HEK293 (cell line): Measurements from ENCODE around the gene TMEM267.

Experiments
- CTCF ChIA-PET: fragments of 350-600 bp; formaldehyde crosslinking; extraction: SDS; loops from one replicate; lab custom pipeline; 2021; ENCODE audit warnings: antibody characterized with exemption; lab: Yijun Ruan, JAX
- POLR2A ChIA-PET: fragments of 300-600 bp; formaldehyde crosslinking; extraction: SDS; loops from one replicate; lab custom pipeline; 2020; ENCODE audit warnings: antibody characterized with exemption, inconsistent platforms; lab: Yijun Ruan, JAX
- H3K27ac ChIP-seq: fragments of 200-500 bp; sonication (Bioruptor generic); 2 replicates; pipeline ENCODE4 v1.5.1; 2014; ENCODE audit warnings: low read depth, low read length, control low read depth, inconsistent platforms; ENCODE audit errors: extremely low read depth
- H3K36me3 ChIP-seq, 2 experiments: fragments of 200-500 bp in 1 of 2; sonication (Bioruptor generic) in 1 of 2; 1 replicate in 1 of 2; 2 replicates in 1 of 2; pipeline ENCODE4 v1.5.1; 2014 to 2017; ENCODE audit warnings: inconsistent platforms in 2 of 2, low read length in 2 of 2; ENCODE audit not compliant: control insufficient read depth in 2 of 2, insufficient read depth in 1 of 2
- H3K4me1 ChIP-seq: fragments of 200-500 bp; sonication (Bioruptor generic); 2 replicates; pipeline ENCODE4 v1.5.1; 2014; ENCODE audit warnings: mild to moderate bottlenecking, low read length, inconsistent platforms; ENCODE audit not compliant: control insufficient read depth, insufficient read depth
- H3K4me3 ChIP-seq: 2 replicates; pipeline ENCODE4 v1.5.1; 2011; ENCODE audit warnings: low read depth, mild to moderate bottlenecking, control low read depth, low read length, moderate library complexity
- H3K9me3 ChIP-seq: fragments of 200-500 bp; sonication (Bioruptor generic); 2 replicates; pipeline ENCODE4 v1.5.1; 2014; ENCODE audit warnings: low read depth, low read length, inconsistent platforms; ENCODE audit not compliant: control insufficient read depth, insufficient read depth
- BCL6B ChIP-seq: fragments of 450-650 bp; formaldehyde crosslinking; IDR thresholded peaks from 2 replicates; pipeline ENCODE4 v1.5.1; 2017; ENCODE audit warnings: missing biosample characterization, missing genetic modification characterization
- CTCF ChIP-seq: fragments of 450-650 bp; formaldehyde crosslinking; IDR thresholded peaks from 2 replicates; pipeline ENCODE4 v1.5.1; 2016; ENCODE audit warnings: missing biosample characterization, missing genetic modification characterization
- IKZF3 ChIP-seq: fragments of 450-650 bp; IDR thresholded peaks from 2 replicates; pipeline ENCODE4 v1.5.0; 2018; ENCODE audit warnings: missing biosample characterization, mild to moderate bottlenecking, missing genetic modification characterization, moderate library complexity
- PRDM10 ChIP-seq: fragments of 450-650 bp; formaldehyde crosslinking; IDR thresholded peaks from 2 replicates; pipeline ENCODE4 v1.5.1; 2016; ENCODE audit warnings: missing biosample characterization, missing genetic modification characterization
- PRDM4 ChIP-seq: fragments of 450-650 bp; formaldehyde crosslinking; IDR thresholded peaks from 2 replicates; pipeline ENCODE4 v1.5.1; 2017; ENCODE audit warnings: missing biosample characterization, missing genetic modification characterization
- ZBTB21 ChIP-seq: fragments of 450-650 bp; formaldehyde crosslinking; IDR thresholded peaks from 2 replicates; pipeline ENCODE4 v1.5.1; 2017; ENCODE audit warnings: missing biosample characterization, missing genetic modification characterization
- ZNF121 ChIP-seq: fragments of 450-650 bp; formaldehyde crosslinking; IDR thresholded peaks from 2 replicates; pipeline ENCODE4 v1.5.1; 2016; ENCODE audit warnings: missing biosample characterization, missing genetic modification characterization
- ZNF138 ChIP-seq: fragments of 450-650 bp; formaldehyde crosslinking; IDR thresholded peaks from 2 replicates; pipeline ENCODE4 v1.5.1; 2016; ENCODE audit warnings: missing biosample characterization, missing genetic modification characterization, borderline replicate concordance
- ZNF169 ChIP-seq: fragments of 450-650 bp; formaldehyde crosslinking; IDR thresholded peaks from 2 replicates; pipeline ENCODE4 v1.5.1; 2016; ENCODE audit warnings: missing biosample characterization, missing genetic modification characterization
- ZNF174 ChIP-seq: fragments of 450-650 bp; formaldehyde crosslinking; IDR thresholded peaks from 2 replicates; pipeline ENCODE4 v1.5.0; 2017; ENCODE audit warnings: missing biosample characterization, mild to moderate bottlenecking, missing genetic modification characterization
- ZNF19 ChIP-seq: fragments of 450-650 bp; formaldehyde crosslinking; IDR thresholded peaks from 2 replicates; pipeline ENCODE4; 2016; ENCODE audit warnings: missing biosample characterization, missing genetic modification characterization, low read depth
- ZNF423 ChIP-seq: fragments of 450-650 bp; formaldehyde crosslinking; IDR thresholded peaks from 2 replicates; pipeline ENCODE4 v1.5.1; 2016; ENCODE audit warnings: missing biosample characterization, missing genetic modification characterization
- ZNF555 ChIP-seq: fragments of 450-650 bp; formaldehyde crosslinking; conservative IDR thresholded peaks from 2 replicates; pipeline ENCODE4 v1.5.1; 2017; ENCODE audit warnings: missing biosample characterization, mild to moderate bottlenecking, missing genetic modification characterization, inconsistent platforms
- ZNF600 ChIP-seq: fragments of 450-650 bp; formaldehyde crosslinking; IDR thresholded peaks from 2 replicates; pipeline ENCODE4 v1.5.1; 2016; ENCODE audit warnings: missing biosample characterization, missing genetic modification characterization
- ZNF610 ChIP-seq: fragments of 450-650 bp; formaldehyde crosslinking; IDR thresholded peaks from 2 replicates; pipeline ENCODE4 v1.5.1; 2016; ENCODE audit warnings: missing biosample characterization, missing genetic modification characterization, borderline replicate concordance
- ZNF629 ChIP-seq: fragments of 450-650 bp; formaldehyde crosslinking; IDR thresholded peaks from 2 replicates; pipeline ENCODE4 v1.5.1; 2017; ENCODE audit warnings: missing biosample characterization, missing genetic modification characterization
- ZNF654 ChIP-seq: fragments of 450-650 bp; formaldehyde crosslinking; IDR thresholded peaks from 2 replicates; pipeline ENCODE4 v1.5.1; 2016; ENCODE audit warnings: low read depth, missing biosample characterization, missing genetic modification characterization
- ZSCAN18 ChIP-seq: fragments of 450-650 bp; formaldehyde crosslinking; IDR thresholded peaks from 2 replicates; pipeline ENCODE4 v1.5.1; 2016; ENCODE audit warnings: missing biosample characterization, missing genetic modification characterization

Gene TMEM267

GRCh38 chr5:43401827-43402226 is 81.8 kb downstream of the TMEM267 start:
- H3K27ac ChIP-seq = no peak overlapping the region
- CTCF ChIA-PET = interaction anchor here (0.6 to 4.3 kb wide), 5 partner anchors 12 to 141 kb away, joined by 3 to 47 read pairs (median 3); partner anchors contain the start of gene TMEM267
- H3K9me3 ChIP-seq = no peaks in the 10 kb centered on the region
- TF ChIP-seq PRDM10 = peak; percentile 48
- TF ChIP-seq IKZF3 (tag by site-specific recombination) = no peak
- TF ChIP-seq ZNF138 (tag by site-specific recombination) = no peak
- H3K36me3 ChIP-seq = no peaks in the 10 kb centered on the region
- H3K4me1 ChIP-seq = no peaks in the 10 kb centered on the region
- no peak overlapping the region for H3K4me3 ChIP-seq
- POLR2A ChIA-PET = no interaction called here

GRCh38 chr5:43400082-43400481 is 83.6 kb downstream of the TMEM267 start:
- H3K4me1 ChIP-seq = no peaks in the 10 kb centered on the region
- TF ChIP-seq ZNF654 (tag by site-specific recombination) (peak; percentile 77), ZNF121 (no peak), CTCF (tag by site-specific recombination) (peak; percentile 40; the same call in 1 of the 2 replicates)
- TF ChIP-seq, all 188 proteins: peak for 2
- ChIA-PET CTCF (interaction anchor here (0.7 to 4.3 kb wide), 6 partner anchors 10 to 216 kb away, joined by 3 to 47 read pairs (median 4); partner anchors contain the start of genes CCL28 and TMEM267), POLR2A (interaction anchor here (2.3 kb wide), 1 partner anchor 84 kb away, joined by 16 read pairs; the partner anchor contains the start of gene TMEM267)
- H3K4me3 ChIP-seq = no peak overlapping the region
- no peaks in the 10 kb centered on the region for H3K9me3 ChIP-seq
- H3K27ac ChIP-seq = no peak overlapping the region
- no peaks in the 10 kb centered on the region for H3K36me3 ChIP-seq

- ChIA-PET CTCF (interaction anchor here (0.6 to 0.7 kb wide), 3 partner anchors 68 to 307 kb away, joined by 4 to 6 read pairs (median 5); partner anchors contain the start of gene TMEM267), POLR2A (no interaction called here)
- no peak overlapping the region for H3K27ac ChIP-seq
- no peaks in the 10 kb centered on the region for H3K36me3 ChIP-seq
- H3K4me1 ChIP-seq = no peaks in the 10 kb centered on the region
- H3K4me3 ChIP-seq = no peak overlapping the region
- H3K9me3 ChIP-seq = no peaks in the 10 kb centered on the region
- TF ChIP-seq ZNF610 (tag by site-specific recombination) (no peak), BCL6B (no peak), ZNF423 (tag by site-specific recombination) (no peak), ZBTB21 (tag by site-specific recombination) (no peak), ZNF600 (tag by site-specific recombination) (no peak), ZNF19 (tag by site-specific recombination) (no peak), ZSCAN18 (no peak), PRDM4 (tag by site-specific recombination) (no peak), ZNF555 (tag by site-specific recombination) (no peak), ZNF629 (no peak), ZNF174 (tag by site-specific recombination) (no peak), ZNF169 (tag by site-specific recombination) (no peak)
These were observed 86.8 kb downstream of the TMEM267 start for GRCh38 chr5:43396762-43397304.
